Neural progenitor cell (in vitro differentiated cells): ENCODE data around the gene FAM131B. TPM values are rescaled to one million over a fixed set of nuclear protein-coding genes. Genes with fewer than 3 reads are reported as not detected.

Experiments used
- DNase-seq: peaks from one replicate; pipeline ENCODE4 v3.0.0-alpha.2; 2016; ENCODE audit warnings: low spot score
- H2AFZ ChIP-seq: fragments of 200-600 bp; sonication (generic); replicated peaks from 2 replicates; pipeline ENCODE4 v1.6.1; 2016; ENCODE audit warnings: antibody characterized with exemption
- H3F3A ChIP-seq: fragments of 200-600 bp; sonication (generic); 2 replicates; pipeline ENCODE4 v1.6.1; 2016; ENCODE audit warnings: antibody characterized with exemption, low read depth
- H3K27ac ChIP-seq: fragments of 200-600 bp; sonication (generic); 2 replicates; pipeline ENCODE4 v1.5.1; 2016; ENCODE audit warnings: mild to moderate bottlenecking
- H3K27me3 ChIP-seq: fragments of 200-600 bp; sonication (generic); 2 replicates; pipeline ENCODE4 v1.6.1; 2016; ENCODE audit warnings: mild to moderate bottlenecking, moderate library complexity
- H3K36me3 ChIP-seq: fragments of 200-600 bp; sonication (generic); 2 replicates; pipeline ENCODE4 v1.5.1; 2016
- H3K4me1 ChIP-seq: fragments of 200-600 bp; sonication (generic); 2 replicates; pipeline ENCODE4 v1.6.1; 2016; ENCODE audit warnings: mixed run types
- H3K4me2 ChIP-seq: fragments of 200-600 bp; sonication (generic); 2 replicates; pipeline ENCODE4 v1.6.1; 2016
- H3K4me3 ChIP-seq: fragments of 200-600 bp; sonication (generic); 2 replicates; pipeline ENCODE4 v1.5.1; 2016
- H3K79me2 ChIP-seq: fragments of 200-600 bp; sonication (generic); 2 replicates; pipeline ENCODE4 v1.6.1; 2016; ENCODE audit warnings: low read depth
- H3K9ac ChIP-seq: fragments of 200-600 bp; sonication (generic); 2 replicates; pipeline ENCODE4 v1.6.1; 2016
- H3K9me3 ChIP-seq: fragments of 200-600 bp; sonication (generic); 2 replicates; pipeline ENCODE4 v1.5.1; 2016; ENCODE audit warnings: low read depth
- H4K20me1 ChIP-seq: fragments of 200-600 bp; sonication (generic); 2 replicates; pipeline ENCODE4 v1.6.1; 2016; ENCODE audit warnings: low read depth
- H3K27ac Mint-ChIP-seq: 3 replicates; pipeline ENCODE4 v1.8.0; 2021; ENCODE audit warnings: mixed read lengths
- H3K27me3 Mint-ChIP-seq: 2 replicates; pipeline ENCODE4 v1.8.0; 2022; ENCODE audit warnings: low read depth, mild to moderate bottlenecking, inconsistent platforms, moderate library complexity, mixed read lengths; ENCODE audit not compliant: insufficient read depth
- H3K36me3 Mint-ChIP-seq: 3 replicates; pipeline ENCODE4 v1.8.0; 2021; ENCODE audit warnings: mixed read lengths
- H3K4me1 Mint-ChIP-seq: 3 replicates; pipeline ENCODE4 v1.8.0; 2021; ENCODE audit warnings: mixed read lengths
- H3K4me3 Mint-ChIP-seq: 3 replicates; pipeline ENCODE4 v1.8.0; 2021; ENCODE audit warnings: mild to moderate bottlenecking, moderate library complexity, mixed read lengths
- H3K9me3 Mint-ChIP-seq: 3 replicates; pipeline ENCODE4 v1.8.0; 2020; ENCODE audit warnings: mixed read lengths
- CTCF ChIP-seq: fragments of 200-600 bp; sonication (generic); IDR thresholded peaks from 2 replicates; pipeline ENCODE4 v1.5.1; 2017; ENCODE audit warnings: antibody characterized with exemption, mild to moderate bottlenecking
- EZH2 ChIP-seq: fragments of 200-600 bp; sonication (generic); IDR thresholded peaks from 2 replicates; pipeline ENCODE4 v1.6.1; 2017; ENCODE audit warnings: antibody characterized with exemption, mild to moderate bottlenecking, moderate library complexity
- EZH2phosphoT487 ChIP-seq: fragments of 200-600 bp; sonication (generic); IDR thresholded peaks from 2 replicates; pipeline ENCODE4 v1.6.1; 2017; ENCODE audit warnings: antibody characterized with exemption
- total RNA-seq: library from RNA; depleted of rRNA; stranded (reverse); fragments of >200 nt; gene quantifications from 2 replicates; pipeline ENCODE4 v1.2.3, GENCODE V29; 2015; ENCODE audit warnings: low replicate concordance

Gene FAM131B
- total RNA-seq, 1 donor from 2014 or later: 20.1 TPM

- Histone ChIP-seq H3K79me2 (no peaks in the 10 kb centered on the region), H4K20me1 (no peaks in the 10 kb centered on the region), H3K4me3 (peak within 1 kb of the TSS; percentile 53), H3F3A (peaks cover 14% of the 10 kb centered on the region), H3K36me3 (no peaks in the 10 kb centered on the region), H2AFZ (peak within 1 kb of the TSS; percentile 92), H3K27me3 (peaks cover 9% of the 10 kb centered on the region), H3K4me1 (peaks cover 24% of the 10 kb centered on the region), H3K9me3 (no peaks in the 10 kb centered on the region), H3K9ac (no peak within 1 kb of the TSS), H3K27ac (no peak within 1 kb of the TSS), H3K4me2 (peak within 1 kb of the TSS; percentile 91)
- peak; percentile 65 for DNase-seq
- H3K4me1 Mint-ChIP-seq: peaks cover 47% of the 10 kb centered on the region
- H3K36me3 Mint-ChIP-seq: no peaks in the 10 kb centered on the region
- peak within 1 kb of the TSS; percentile 76 for H3K4me3 Mint-ChIP-seq
- peaks cover 15% of the 10 kb centered on the region for H3K27me3 Mint-ChIP-seq
- peaks cover 6% of the 10 kb centered on the region for H3K9me3 Mint-ChIP-seq
- H3K27ac Mint-ChIP-seq: no peak within 1 kb of the TSS
- peak; percentile 48 for TF ChIP-seq CTCF
- TF ChIP-seq EZH2phosphoT487: no peak
Observed at GRCh38 chr7:143408686-143409561, 46.4 kb upstream of the FAM131B start, which contains the start of gene EPHA1. TSS of gene EPHA1 (minus strand) at chr7:143408856. CDS start at chr7:143408805, 51 bp downstream.

GRCh38 chr7:143408252-143408685 is 45.8 kb upstream of the FAM131B start:
- H3K9me3 ChIP-seq: no peaks in the 10 kb centered on the region
- Mint-ChIP-seq H3K9me3 (peaks cover 6% of the 10 kb centered on the region), H3K27ac (no peak overlapping the region), H3K27me3 (peaks cover 15% of the 10 kb centered on the region), H3K36me3 (no peaks in the 10 kb centered on the region), H3K4me1 (peaks cover 47% of the 10 kb centered on the region), H3K4me3 (no peak overlapping the region)
- H3K79me2 ChIP-seq: no peaks in the 10 kb centered on the region
- H3K4me3 ChIP-seq: peak overlapping the region; percentile 53
- peak overlapping the region; percentile 91 for H3K4me2 ChIP-seq
- no peak for TF ChIP-seq CTCF
- no peak for TF ChIP-seq EZH2
- no peak for TF ChIP-seq EZH2phosphoT487
- no peaks in the 10 kb centered on the region for H3K36me3 ChIP-seq
- no peak overlapping the region for H3K9ac ChIP-seq
- H3K27ac ChIP-seq: no peak overlapping the region
- peaks cover 24% of the 10 kb centered on the region for H3K4me1 ChIP-seq
- peaks cover 9% of the 10 kb centered on the region for H3K27me3 ChIP-seq
- H2AFZ ChIP-seq: peak overlapping the region; percentile 92
- peaks cover 14% of the 10 kb centered on the region for H3F3A ChIP-seq
- DNase-seq: peak; percentile 52
- H4K20me1 ChIP-seq: no peaks in the 10 kb centered on the region

- Mint-ChIP-seq H3K27ac (no peak overlapping the region), H3K36me3 (no peaks in the 10 kb centered on the region), H3K9me3 (peaks cover 5% of the 10 kb centered on the region), H3K4me3 (peak overlapping the region; percentile 30), H3K27me3 (peaks cover 15% of the 10 kb centered on the region), H3K4me1 (peaks cover 47% of the 10 kb centered on the region)
- H3K9ac ChIP-seq: no peak overlapping the region
- H3K27ac ChIP-seq: no peak overlapping the region
- no peak for TF ChIP-seq CTCF
- no peak for TF ChIP-seq EZH2
- TF ChIP-seq EZH2phosphoT487: no peak
- DNase-seq: no peak
- no peaks in the 10 kb centered on the region for H3K79me2 ChIP-seq
- H2AFZ ChIP-seq: no peak overlapping the region
- H3F3A ChIP-seq: peaks cover 14% of the 10 kb centered on the region
- peak overlapping the region; percentile 53 for H3K4me3 ChIP-seq
- peak overlapping the region; percentile 91 for H3K4me2 ChIP-seq
- H3K36me3 ChIP-seq: no peaks in the 10 kb centered on the region
- H3K9me3 ChIP-seq: no peaks in the 10 kb centered on the region
- H3K27me3 ChIP-seq: peaks cover 9% of the 10 kb centered on the region
- H3K4me1 ChIP-seq: peaks cover 24% of the 10 kb centered on the region
- H4K20me1 ChIP-seq: no peaks in the 10 kb centered on the region
Observed at GRCh38 chr7:143407287-143408251, 45.1 kb upstream of the FAM131B start.
